HG03045 (cell line): ENCODE results near the gene LPGAT1.
"Not testable (repeated sequence)": the region's sequence is repeated elsewhere in the genome, so short reads cannot be mapped to it uniquely, and the experiment has no call there.

Experiments used
- ATAC-seq: cut with Tn5 transposase; IDR thresholded peaks from one replicate; pipeline ENCODE4 v1.9.1; 2021; ENCODE audit warnings: mild to moderate bottlenecking, moderate library complexity; ENCODE audit not compliant: unreplicated experiment

The LPGAT1 gene, protein sequence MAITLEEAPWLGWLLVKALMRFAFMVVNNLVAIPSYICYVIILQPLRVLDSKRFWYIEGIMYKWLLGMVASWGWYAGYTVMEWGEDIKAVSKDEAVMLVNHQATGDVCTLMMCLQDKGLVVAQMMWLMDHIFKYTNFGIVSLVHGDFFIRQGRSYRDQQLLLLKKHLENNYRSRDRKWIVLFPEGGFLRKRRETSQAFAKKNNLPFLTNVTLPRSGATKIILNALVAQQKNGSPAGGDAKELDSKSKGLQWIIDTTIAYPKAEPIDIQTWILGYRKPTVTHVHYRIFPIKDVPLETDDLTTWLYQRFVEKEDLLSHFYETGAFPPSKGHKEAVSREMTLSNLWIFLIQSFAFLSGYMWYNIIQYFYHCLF

DNA sequence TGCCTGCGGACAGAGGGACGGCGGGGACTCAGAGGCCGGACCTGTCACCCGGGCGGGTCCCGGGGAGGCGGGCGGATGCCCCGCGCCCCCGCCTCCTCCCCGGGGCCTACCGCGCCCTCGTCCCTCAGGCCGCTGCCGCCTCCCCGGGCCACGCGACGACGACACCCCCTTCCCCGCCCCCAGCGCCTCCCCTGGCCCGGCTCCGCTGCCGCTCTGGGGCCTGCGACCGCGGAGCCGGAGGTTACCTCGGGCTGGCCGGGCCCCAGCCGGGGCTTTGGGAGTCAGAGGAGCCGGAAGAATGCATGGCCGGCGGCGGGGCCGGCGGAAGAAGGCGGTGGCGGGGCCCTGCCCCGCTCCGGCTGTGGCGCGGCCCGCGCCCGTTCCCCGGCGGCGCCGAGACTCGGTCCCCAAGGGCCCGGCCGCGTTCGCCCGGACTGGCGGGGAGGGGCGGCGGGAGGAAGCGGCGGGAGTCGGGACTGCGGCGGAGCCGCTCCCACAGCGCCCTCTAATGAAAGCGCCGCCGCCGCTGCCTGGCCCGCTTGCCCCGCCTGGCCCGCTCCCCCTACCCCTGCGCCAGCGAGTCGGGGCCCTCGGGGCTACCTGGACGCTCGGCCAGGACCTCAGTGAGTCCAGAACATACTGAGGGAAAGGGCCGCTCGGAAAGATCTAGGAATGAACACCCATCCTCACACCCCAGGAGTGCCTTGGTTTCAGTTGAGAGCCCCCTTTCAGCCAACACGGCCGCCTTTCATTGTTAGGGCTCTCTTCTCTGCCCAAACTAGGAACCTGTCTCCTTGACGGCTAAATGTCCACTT lies at the start of gene LPGAT1:
TSS of gene LPGAT1 (minus strand) at position 436 of the 815 bp plus-strand sequence. CDS start 1,467 bp downstream, outside the sequence.
- ATAC-seq, result peak; percentile 77

DNA sequence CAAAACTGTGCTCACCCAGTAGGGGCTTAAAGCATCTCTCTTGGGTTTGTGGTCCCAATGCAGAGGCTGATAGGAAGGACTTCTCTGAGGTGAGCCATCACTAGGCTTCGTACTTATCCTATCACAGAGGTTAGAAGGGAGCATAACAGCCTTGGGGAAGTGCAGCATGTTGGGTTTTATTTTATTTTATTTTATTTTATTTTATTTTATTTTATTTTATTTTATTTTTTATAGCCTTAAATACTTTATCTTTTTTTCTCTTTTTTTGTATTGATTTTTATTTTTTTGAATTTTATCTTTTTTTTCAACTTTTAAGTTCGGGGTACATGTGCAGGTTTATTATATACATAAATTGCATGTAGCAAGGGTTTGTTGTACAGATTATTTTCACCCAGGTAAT lies 48.9 kb upstream of the LPGAT1 start:
- no peak for ATAC-seq

DNA sequence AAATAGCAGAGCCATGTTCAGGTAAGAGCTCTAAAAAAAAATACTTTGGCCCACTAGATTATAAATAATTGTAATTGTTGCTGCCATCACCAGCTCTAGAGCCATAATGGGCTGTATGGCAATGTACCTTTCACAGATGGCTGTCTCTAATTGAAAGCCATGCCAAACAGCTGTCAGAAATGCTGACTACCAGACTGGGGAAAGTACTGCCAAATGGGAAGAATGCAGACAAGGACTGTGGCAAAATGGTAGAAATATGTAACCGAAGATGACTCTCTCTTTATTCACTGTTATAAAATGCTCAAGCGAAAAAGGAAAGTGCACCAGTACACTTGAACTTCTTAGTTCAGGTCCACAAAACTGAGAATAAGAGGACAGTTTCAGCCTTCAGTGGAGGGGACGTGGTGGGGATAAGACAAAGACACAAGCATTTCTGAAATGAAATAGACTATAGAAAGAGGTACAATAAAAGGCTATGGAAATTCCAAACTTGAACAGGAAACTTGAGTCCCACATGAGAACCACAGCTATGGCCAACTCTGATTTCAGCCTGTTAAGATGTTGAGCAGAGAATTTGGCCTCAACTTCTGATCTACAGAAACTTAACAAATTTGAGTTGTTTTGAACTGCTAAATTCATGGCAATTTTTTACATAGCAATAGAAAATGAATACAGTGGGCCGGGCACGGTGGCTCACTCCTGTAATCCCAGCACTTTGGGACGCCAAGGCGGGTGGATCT lies 46.5 kb upstream of the LPGAT1 start:
- ATAC-seq, result no peak

DNA sequence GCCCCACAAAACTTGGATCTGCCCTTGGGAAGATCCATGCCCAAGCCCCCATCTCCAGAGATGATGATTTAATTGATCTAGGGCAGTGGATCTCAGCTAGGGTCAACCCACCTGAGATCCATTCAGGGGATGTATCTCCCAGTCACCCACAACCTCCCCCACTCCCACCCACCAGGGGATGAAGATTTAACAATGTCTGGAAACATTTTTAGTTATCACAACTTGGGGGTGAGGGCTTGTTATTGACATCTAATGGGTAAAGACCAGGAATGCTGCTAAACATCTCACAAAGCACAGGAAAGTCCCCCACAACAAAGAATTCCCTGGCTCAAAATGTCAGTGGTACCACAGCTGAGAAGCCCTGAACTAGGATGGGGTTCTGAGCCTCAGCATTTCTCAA lies 45.0 kb upstream of the LPGAT1 start:
- no peak for ATAC-seq

DNA sequence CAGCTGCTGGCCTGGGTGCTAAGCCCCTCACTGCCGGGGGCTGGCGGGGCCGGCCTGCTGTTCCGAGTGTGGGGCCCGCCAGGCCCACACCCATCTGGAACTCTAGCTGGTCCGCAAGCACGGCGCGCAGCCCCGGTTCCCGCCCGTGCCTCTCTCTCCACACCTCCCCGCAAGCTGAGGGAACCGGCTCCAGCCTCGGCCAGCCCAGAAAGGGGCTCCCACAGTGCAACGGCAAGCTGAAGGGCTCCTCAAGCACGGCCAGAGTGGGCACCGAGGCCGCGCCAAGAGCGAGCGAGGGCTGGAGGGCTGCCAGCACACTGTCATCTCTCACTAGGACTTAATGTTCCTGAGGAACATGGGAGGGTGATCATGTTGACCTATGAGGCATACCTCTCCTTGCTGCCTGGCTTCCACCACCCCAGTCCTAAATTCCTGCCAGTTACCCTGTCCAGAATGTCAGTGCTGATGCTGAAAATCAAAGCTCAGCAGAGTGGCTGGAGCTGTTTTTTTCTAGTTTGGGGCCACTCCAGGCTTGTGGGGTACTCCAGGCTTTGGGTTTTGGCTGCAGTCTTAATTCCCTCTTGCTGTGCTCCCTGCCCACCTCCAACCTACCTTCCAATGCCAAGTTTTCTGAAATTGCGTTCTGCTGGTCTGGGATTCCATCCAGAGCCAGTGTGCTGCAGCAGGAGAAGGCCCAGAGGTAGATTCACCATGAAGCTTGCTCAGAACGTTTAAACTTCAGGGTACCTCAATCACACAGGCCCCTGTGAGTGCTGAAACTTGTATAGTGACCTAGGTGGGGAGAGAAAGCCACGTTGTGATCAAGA lies 44.2 kb upstream of the LPGAT1 start:
- no peak for ATAC-seq

DNA sequence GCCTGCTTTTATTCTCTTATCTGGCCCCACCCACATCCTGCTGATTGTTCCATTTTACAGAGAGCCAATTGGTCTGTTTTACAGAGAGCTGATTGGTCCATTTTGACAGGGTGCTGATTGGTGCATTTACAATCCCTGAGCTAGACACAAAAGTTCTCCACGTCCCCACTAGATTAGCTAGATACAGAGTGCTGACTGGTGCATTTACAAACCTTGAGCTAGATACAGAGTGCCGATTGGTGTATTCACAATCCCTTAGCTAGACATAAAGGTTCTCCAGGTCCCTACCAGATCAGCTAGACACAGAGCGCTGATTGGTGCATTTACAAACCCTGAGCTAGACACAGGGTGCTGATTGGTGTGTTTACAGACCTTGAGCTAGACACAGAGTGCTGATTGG lies 43.2 kb upstream of the LPGAT1 start:
- ATAC-seq, result not testable (repeated sequence)

DNA sequence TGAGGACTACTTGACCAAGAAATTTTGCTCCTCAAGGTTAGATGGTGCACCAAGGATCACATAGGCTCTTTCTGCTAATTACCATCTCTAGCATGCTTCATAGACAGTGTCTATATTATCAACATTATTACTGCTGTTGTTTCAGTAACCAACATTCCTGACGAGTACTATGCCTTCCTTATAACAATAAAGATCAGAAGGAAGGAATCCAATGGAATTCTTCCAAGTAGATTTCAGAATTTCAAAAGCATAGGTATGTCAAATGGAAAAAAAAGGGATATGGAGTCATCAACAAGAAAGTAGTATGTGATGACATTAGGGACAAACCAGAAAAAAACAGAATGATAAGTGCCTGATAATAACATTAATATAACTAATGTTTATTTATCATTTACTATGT lies 39.6 kb upstream of the LPGAT1 start:
- ATAC-seq, result no peak

DNA sequence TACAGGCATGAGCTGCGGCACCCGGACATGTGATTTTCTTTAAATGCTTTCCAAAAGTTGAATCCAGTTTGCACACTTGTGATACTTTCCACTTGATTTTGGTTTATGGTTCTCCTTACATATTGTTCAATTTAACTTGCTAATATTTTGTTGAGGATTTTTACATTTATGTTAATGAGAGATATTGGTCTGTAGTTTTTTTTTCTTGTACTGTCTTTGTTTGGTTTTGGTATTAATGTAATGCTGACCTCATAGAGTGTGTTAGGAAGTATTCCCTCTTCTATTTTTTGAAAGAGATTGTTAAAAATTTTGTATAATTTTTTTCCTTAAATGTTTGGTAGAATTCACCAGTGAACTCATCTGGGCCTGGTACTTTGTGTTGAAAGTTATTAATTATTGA lies 34.6 kb upstream of the LPGAT1 start:
- no peak for ATAC-seq

DNA sequence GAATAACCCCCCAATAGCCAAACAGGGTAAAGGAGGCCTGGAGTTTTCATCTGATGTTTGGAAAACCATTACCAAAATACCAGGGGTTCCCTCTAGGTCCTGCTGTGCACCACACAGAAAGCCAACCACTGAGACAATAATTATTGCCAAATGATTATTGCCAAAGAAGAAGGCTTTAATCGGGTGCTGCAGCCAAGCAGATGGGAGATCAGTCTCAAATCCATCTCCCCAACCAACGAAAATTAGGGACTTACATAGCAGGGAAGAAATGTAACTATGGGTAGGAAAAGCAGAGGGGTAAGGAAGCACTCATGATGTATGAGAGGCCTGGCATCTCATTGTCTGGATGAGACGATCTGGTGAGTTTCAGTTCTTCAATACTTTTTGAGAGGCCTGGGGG lies 28.8 kb upstream of the LPGAT1 start:
- ATAC-seq, result no peak

DNA sequence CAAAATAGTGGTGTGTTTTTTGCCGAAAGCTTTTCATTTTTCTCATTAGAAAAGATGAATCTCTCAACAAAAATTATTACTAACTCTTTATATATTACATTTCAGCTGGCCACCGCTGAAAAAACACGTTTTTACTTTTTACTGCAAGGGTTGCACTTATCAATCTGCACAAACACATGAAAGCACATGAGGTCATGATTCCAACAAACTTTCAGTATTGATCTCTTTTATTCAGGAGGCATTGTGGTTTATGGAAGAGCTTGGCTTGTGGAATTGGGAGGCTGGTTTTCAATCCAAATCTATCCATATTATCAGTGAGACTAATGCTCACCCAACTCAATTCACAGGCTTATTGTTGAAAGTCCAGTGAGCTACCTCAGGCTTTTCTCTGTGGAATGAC lies 20.6 kb upstream of the LPGAT1 start:
- no peak for ATAC-seq

DNA sequence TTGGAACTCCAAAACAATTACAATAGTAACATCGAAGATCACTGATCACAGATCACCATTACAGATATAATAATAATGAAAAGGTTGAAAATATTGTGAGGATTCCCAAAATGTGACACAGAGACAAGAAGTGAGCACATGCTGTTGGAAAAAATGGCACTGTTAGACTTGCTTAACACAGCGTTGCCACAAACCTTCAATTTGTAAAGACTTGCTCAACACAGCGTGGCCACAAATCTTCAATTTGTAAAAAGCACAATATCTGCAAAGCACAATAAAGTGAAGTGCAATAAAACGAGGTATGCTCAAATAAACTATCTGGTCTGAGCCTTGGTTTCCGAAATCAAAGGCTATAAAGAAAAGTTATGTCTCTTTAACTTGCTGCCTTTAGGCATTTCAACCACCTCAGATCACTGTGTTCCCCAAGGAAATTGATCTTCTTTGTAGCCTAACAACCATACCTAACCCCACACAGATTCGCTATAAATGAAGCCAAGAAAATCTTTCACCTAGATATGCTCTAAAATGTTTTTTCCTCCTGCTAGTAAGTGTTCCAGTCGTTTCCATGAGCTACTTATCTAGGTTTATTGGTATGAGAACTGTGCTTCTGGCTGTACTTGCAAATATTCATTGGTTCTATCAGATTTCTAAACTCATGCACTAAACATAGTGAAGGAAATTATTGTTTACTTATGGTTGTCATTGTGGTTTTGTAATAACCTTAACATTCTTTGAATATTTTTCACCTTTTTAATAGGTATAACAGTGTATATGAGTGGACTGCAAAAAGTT lies 13.1 kb upstream of the LPGAT1 start:
- ATAC-seq, result no peak

DNA sequence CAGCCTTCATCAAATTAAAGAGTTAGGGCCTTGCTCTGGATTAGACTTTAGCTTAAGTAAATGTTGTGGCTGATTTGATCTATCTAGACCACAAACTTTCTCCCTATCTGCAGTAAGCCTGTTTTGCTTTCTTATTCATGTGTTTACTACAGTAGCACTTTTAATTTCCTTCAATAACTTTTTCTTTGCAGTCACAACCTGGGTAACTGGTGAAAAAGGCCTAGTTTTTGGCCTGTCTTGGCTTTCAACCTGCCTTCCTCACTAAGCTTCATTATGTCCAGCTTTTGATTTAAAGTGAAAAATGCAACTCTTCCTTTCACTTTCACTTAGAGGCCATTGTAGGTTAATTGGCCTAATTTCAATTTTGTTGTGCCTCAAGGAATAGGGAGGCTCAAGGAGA lies 12.5 kb upstream of the LPGAT1 start:
- no peak for ATAC-seq

DNA sequence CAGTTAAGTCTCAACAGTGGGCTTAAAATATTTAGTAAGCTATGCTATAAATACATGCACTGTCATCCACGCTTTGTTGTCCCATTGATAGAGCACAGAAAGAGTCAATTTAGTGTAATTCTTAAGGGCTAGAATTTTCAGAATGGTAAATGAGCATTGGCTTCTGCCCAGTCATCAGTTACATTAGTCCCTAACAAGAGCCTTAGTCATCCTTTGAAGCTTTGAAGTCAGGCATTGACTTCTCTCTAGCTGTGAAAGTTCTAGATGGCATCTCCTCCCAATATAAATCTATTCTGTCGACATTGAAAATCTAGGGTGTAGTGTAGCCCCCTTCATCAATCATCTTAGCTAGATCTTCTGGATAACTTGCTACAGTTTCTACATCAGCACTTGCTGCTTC lies 12.0 kb upstream of the LPGAT1 start:
- no peak for ATAC-seq

DNA sequence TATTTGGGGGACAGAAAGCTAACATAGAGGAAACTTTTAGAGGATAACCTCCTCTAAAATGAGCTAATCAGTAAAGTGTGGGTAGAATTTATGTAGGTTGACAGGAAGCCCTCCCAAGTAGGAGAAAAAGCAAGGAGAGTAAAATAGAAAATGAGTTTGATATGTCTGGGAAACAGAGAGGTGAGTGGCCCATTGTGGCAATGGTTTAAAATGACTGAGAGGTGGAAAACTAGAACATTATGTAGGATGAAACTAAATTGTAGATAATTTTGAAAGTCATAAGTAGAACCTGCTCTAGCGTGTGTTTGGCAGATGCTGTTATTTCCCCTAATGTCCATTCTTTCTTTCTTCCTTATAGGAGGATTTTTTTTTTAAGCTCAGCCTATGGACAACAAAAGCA lies 8.5 kb upstream of the LPGAT1 start:
- no peak for ATAC-seq

DNA sequence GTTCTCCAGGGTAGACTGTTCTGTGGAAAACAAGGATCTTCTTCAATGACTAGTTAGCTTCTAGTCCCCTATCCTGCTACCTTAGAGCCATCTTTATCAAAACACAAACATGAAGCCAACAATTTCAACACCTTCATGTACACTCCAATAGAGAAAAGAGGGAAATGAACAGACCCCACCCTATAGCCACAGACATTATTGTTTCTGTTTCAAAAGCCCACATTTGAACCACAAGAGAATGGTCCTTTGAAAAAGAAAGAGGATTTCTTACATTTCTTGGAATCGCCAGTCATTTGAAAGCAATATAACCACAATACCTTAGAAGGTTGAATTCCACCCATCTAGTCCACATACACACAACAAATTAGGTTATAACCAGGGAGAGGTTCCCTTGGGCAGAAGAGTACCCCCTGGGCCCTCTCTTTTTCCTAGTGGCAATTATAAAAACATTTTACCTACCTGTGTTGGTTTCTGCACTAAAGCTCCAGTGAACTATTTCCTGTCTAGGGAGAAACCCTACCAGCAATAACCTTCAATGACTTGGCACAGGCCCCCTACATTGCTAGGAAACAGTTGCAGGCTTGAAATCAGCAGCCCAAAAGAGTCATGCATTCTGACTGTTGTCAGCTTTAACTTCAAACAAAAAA lies 2.7 kb upstream of the LPGAT1 start:
- ATAC-seq, result no peak

DNA sequence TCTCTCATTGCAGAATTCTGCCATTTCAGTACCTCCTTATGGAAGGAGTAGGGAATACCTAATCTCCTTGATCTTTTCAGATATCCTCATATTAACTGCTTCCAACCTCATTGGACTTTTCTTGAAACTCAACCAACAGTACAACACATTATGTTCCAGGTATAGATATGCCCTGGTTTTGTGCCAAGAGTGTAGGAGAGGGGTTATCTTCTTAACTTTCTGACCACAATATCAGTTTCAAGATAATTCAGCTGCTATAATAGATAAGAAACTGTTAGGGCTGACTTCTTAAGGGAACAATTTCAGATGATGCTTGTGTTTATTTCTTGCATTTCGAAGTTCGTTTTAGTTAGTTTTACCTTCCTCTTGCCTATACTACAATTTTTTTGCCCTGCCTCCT lies 2.1 kb upstream of the LPGAT1 start:
- ATAC-seq, result no peak

DNA sequence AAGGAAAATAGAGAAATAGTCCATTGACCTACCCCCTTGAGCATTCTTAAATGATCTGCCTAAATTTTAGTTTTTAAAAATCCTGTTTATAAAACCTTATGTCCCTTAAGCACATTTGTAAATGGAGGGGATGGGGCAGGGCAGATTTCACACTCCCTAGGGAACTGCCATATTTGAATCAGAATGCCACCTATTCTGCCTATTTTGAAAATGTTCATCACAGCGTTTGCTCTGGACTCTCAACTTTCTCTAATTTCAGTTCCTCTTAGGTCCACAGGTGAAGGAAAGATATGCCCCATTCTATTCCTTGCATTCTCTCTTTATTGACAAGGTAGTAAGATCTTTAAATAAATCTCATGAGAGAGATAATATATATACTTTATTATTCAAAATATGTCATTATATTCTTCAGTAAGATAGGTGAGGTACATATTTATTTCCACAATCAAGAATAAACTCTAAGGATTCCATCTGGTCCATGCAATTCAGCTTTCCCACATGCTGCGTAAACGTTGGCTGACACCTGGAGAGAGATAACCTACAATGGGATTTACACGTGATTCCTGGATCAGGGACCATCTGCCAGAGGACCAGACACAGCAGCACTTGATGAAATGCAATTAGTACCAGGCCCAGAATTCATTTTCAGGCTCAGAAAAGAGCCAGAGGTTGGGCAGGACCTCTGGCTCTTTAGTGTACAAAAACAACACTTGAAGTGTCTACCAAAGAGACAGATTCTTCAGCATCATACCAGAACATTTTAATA lies 1.2 kb upstream of the LPGAT1 start:
- no peak for ATAC-seq

DNA sequence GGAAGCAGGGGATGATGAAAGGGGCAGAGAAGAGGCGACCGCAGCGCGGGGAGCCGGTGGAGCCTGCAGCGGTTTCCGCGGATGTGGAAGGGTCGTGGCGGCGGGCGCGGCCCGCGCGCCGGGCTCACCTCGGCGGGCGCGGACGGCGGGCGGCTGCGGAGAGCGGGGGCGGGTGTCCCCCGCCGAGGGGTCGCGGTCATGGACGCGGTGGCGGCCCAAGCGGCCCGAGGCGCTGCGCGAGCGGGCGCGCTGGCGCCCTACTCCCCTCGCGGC lies 572 bp downstream of the LPGAT1 start:
- ATAC-seq, result peak; percentile 35
